Measurements from ENCODE around the gene RIN2.
"Not testable (repeated sequence)": the region's sequence is repeated elsewhere in the genome, so short reads cannot be mapped to it uniquely, and the experiment has no call there.

GRCh38 chr20:19754201-19754600 lies 3.9 kb upstream of the RIN2 start:
- TF ChIP-seq CTCF (conservative IDR thresholded peaks at IDR 0.05); EZH2 (IDR thresholded peaks at IDR 0.05; ENCODE audit: low read depth): not testable (repeated sequence)
